Smooth muscle cell (in vitro differentiated cells): ENCODE data around the gene RBM11. TPM values are rescaled to one million over a fixed set of nuclear protein-coding genes. Genes with fewer than 3 reads are reported as not detected.

Source experiments
- DNase-seq: peaks from one replicate; lab custom pipeline; 2025; ENCODE audit not compliant: unreplicated experiment; lab: John Stamatoyannopoulos, UW
- H2AFZ ChIP-seq: fragments of 200-600 bp; sonication (generic); 2 replicates; pipeline ENCODE4 v1.6.0; 2016; ENCODE audit warnings: antibody characterized with exemption, low read depth, mild to moderate bottlenecking
- H3F3A ChIP-seq: fragments of 200-600 bp; sonication (generic); 2 replicates; pipeline ENCODE4 v1.6.0; 2017; ENCODE audit warnings: antibody characterized with exemption, low read depth
- H3K27ac ChIP-seq: fragments of 200-600 bp; sonication (generic); 2 replicates; pipeline ENCODE4 v1.5.1; 2016; ENCODE audit warnings: low read depth, mild to moderate bottlenecking
- H3K27me3 ChIP-seq: fragments of 200-600 bp; sonication (generic); 2 replicates; pipeline ENCODE4 v1.6.1; 2016; ENCODE audit warnings: low read depth, mild to moderate bottlenecking
- H3K36me3 ChIP-seq: fragments of 200-600 bp; sonication (generic); 2 replicates; pipeline ENCODE4 v1.5.1; 2016; ENCODE audit warnings: low read depth
- H3K4me1 ChIP-seq: fragments of 200-600 bp; sonication (generic); 2 replicates; pipeline ENCODE4 v1.5.1; 2016; ENCODE audit warnings: low read depth
- H3K4me2 ChIP-seq: fragments of 200-600 bp; sonication (generic); 2 replicates; pipeline ENCODE4 v1.6.0; 2016; ENCODE audit warnings: mild to moderate bottlenecking
- H3K4me3 ChIP-seq: fragments of 200-600 bp; sonication (generic); 2 replicates; pipeline ENCODE4 v1.5.1; 2016; ENCODE audit warnings: mild to moderate bottlenecking
- H3K79me2 ChIP-seq: fragments of 200-600 bp; sonication (generic); 2 replicates; pipeline ENCODE4 v1.6.0; 2016; ENCODE audit warnings: low read depth, mild to moderate bottlenecking
- H3K9ac ChIP-seq: fragments of 200-600 bp; sonication (generic); 2 replicates; pipeline ENCODE4 v1.6.0; 2016; ENCODE audit warnings: low read depth
- H3K9me3 ChIP-seq: fragments of 200-600 bp; sonication (generic); replicated peaks from 2 replicates; pipeline ENCODE4 v1.5.1; 2016; ENCODE audit warnings: low read depth
- H4K20me1 ChIP-seq: fragments of 200-600 bp; sonication (generic); 2 replicates; pipeline ENCODE4 v1.6.0; 2016; ENCODE audit warnings: low read depth
- WGBS: methylation state at CpG from one replicate; pipeline ENCODE4 v1.1.7; 2016; ENCODE audit warnings: low lambda C conversion rate; 5-methylcytosine and 5-hydroxymethylcytosine counted together
- polyA plus RNA-seq: library from polyadenylated mRNA; unstranded; fragments of >200 nt; fragmentation: Nextera tagmentation; extraction: Ambion mirVana; gene quantifications from 2 replicates; pipeline ENCODE4 v1.2.1, GENCODE V29; 2016
- total RNA-seq: library from RNA; depleted of rRNA; stranded (reverse); fragments of >200 nt; gene quantifications from 2 replicates; pipeline ENCODE4 v1.2.3, GENCODE V29; 2014
- TF ChIP-seq, protein P1 (sequence below): fragments of 200-600 bp; sonication (generic); IDR thresholded peaks from 2 replicates; pipeline ENCODE4 v1.5.1; 2017; ENCODE audit warnings: borderline replicate concordance, mild to moderate bottlenecking, antibody characterized with exemption; ENCODE audit not compliant: insufficient read depth, poor library complexity, severe bottlenecking

RBM11 gene
- total and polyA plus RNA-seq, 2 experiments from 2014 or later, result 1.00 to 1.9 TPM

DNA sequence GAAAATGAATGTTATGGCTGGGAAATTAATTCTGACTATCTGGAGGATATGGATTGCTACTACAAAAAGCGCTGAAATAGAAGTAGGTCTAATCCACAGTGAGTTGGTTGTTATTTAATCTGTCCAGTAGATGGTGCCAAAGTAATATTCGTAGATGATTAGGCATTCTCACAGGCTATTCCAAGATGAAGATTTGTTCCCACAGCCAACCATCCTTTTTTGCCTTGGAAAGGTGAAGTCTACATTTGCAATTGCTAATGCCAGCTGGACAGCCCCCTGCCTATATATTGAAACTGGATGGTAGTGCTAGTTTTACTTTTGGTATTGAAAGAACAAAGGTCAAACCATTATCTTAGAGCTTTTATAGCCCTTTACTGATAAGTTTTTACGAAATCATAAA is 43.8 kb downstream of the RBM11 start:
- Histone ChIP-seq H3K36me3 (no peaks in the 10 kb centered on the region), H3K9ac (no peak overlapping the region), H3K27ac (no peak overlapping the region), H3K4me3 (peak overlapping the region; percentile 32), H4K20me1 (no peaks in the 10 kb centered on the region), H2AFZ (no peak overlapping the region), H3K9me3 (no peaks in the 10 kb centered on the region), H3K27me3 (no peaks in the 10 kb centered on the region), H3F3A (no peaks in the 10 kb centered on the region), H3K4me1 (no peaks in the 10 kb centered on the region), H3K4me2 (no peak overlapping the region), H3K79me2 (no peaks in the 10 kb centered on the region)
- TF ChIP-seq, protein P1, sequence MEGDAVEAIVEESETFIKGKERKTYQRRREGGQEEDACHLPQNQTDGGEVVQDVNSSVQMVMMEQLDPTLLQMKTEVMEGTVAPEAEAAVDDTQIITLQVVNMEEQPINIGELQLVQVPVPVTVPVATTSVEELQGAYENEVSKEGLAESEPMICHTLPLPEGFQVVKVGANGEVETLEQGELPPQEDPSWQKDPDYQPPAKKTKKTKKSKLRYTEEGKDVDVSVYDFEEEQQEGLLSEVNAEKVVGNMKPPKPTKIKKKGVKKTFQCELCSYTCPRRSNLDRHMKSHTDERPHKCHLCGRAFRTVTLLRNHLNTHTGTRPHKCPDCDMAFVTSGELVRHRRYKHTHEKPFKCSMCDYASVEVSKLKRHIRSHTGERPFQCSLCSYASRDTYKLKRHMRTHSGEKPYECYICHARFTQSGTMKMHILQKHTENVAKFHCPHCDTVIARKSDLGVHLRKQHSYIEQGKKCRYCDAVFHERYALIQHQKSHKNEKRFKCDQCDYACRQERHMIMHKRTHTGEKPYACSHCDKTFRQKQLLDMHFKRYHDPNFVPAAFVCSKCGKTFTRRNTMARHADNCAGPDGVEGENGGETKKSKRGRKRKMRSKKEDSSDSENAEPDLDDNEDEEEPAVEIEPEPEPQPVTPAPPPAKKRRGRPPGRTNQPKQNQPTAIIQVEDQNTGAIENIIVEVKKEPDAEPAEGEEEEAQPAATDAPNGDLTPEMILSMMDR, result peak; percentile 56
- 36% methylated on average over 3 of the region's 3 CpGs for WGBS
- DNase-seq, result no peak

DNA sequence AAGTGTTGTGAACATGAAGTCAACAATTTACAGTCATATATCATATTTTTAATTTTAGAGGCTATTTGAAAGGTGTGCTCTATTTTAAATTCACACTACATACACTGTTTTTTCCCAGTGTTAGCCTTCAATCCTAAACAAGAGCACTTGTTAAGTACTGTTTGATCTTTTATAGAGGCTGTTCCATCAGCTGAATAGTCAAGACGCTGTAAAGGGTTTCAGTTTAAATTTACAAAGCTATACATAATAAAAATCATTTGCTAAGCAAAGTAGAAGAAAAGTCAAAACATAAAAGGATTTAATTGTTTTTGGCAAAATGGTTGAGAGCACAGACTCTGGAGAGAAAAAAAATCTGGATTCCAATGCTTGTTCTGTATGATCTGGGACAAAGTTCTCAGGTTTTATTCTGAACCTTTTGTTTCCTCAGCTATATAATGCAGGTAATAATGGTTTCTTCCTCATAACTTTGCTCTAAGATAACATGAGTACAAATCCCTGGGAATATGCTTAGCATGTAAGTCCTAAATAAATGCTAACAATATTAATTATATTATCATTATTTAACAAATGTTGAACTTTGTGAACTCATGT is 44.3 kb downstream of the RBM11 start:
- TF ChIP-seq, protein P1, result no peak
- Histone ChIP-seq H3K9ac (no peak overlapping the region), H4K20me1 (no peaks in the 10 kb centered on the region), H3K79me2 (no peaks in the 10 kb centered on the region), H3K9me3 (no peaks in the 10 kb centered on the region), H3K4me2 (no peak overlapping the region), H3F3A (no peaks in the 10 kb centered on the region), H3K4me1 (no peaks in the 10 kb centered on the region), H3K4me3 (peak overlapping the region; percentile 32), H3K27ac (no peak overlapping the region), H2AFZ (no peak overlapping the region), H3K27me3 (no peaks in the 10 kb centered on the region), H3K36me3 (no peaks in the 10 kb centered on the region)
- no peak for DNase-seq
- WGBS, result 60% methylated on average over 1 of the region's 1 CpG

DNA sequence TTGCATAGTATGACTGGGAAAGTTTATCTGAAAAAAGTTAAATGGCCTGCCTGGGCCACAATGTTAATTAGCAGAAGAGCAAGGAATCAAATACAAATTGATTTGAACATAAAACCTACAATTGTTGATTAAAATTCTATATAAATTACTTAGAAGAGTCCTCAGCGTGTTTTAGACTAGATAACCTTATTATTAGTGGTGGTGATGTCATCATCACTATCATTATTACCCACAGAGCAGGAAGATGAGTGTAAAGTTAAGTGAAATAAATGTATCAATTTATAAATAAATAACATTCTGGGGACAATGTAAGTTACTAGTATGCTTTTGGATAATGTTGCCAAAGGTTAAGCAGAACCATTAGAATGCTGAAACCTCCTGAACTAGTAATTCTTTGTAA is 46.1 kb downstream of the RBM11 start:
- Histone ChIP-seq H2AFZ (no peak overlapping the region), H3K9ac (no peak overlapping the region), H3K36me3 (no peaks in the 10 kb centered on the region), H4K20me1 (no peaks in the 10 kb centered on the region), H3K4me3 (no peak overlapping the region), H3K79me2 (no peaks in the 10 kb centered on the region), H3K4me2 (no peak overlapping the region), H3K27ac (no peak overlapping the region), H3K4me1 (no peaks in the 10 kb centered on the region), H3F3A (no peaks in the 10 kb centered on the region), H3K27me3 (no peaks in the 10 kb centered on the region), H3K9me3 (no peaks in the 10 kb centered on the region)
- TF ChIP-seq, protein P1, result no peak
- no peak for DNase-seq
- 0% methylated on average over 1 of the region's 1 CpG for WGBS

DNA sequence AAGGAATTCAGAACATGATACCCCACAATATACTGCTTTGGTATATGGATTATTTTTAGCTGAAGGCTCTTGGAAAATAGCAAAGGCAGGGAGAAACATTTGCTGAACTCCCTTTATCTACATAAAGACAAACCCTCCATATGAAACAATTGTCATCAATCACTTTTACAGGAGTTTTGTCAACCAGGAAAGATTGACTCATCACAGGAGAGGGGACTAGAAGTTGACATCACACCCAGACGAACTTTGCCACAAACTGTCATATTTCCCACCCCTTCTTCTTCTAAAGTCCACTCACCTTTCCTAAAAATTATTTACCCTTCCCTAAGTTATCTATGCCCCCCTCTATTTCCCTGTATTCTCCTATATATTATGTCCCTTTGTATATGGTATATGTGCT is 47.9 kb downstream of the RBM11 start:
- H3K4me2 ChIP-seq, result no peak overlapping the region
- H3K9ac ChIP-seq, result no peak overlapping the region
- H3K27me3 ChIP-seq, result no peaks in the 10 kb centered on the region
- H4K20me1 ChIP-seq, result no peaks in the 10 kb centered on the region
- 44% methylated on average over 1 of the region's 1 CpG for WGBS
- H2AFZ ChIP-seq, result no peak overlapping the region
- TF ChIP-seq, protein P1, result no peak
- H3K79me2 ChIP-seq, result no peaks in the 10 kb centered on the region
- no peaks in the 10 kb centered on the region for H3K9me3 ChIP-seq
- no peak for DNase-seq
- no peaks in the 10 kb centered on the region for H3K36me3 ChIP-seq
- H3K4me3 ChIP-seq, result no peak overlapping the region
- H3K4me1 ChIP-seq, result no peaks in the 10 kb centered on the region
- no peak overlapping the region for H3K27ac ChIP-seq
- H3F3A ChIP-seq, result no peaks in the 10 kb centered on the region
